Superior temporal gyrus (tissue), 1 donor: Measurements from ENCODE around the gene PSMA4.
"Not testable (repeated sequence)": the region's sequence is repeated elsewhere in the genome, so short reads cannot be mapped to it uniquely, and the experiment has no call there.

ENCODE experiments used
- DNase-seq: peaks from one replicate; pipeline ENCODE4 v3.0.0-alpha.2; 2016; ENCODE audit errors: extremely low spot score

PSMA4 gene

DNA sequence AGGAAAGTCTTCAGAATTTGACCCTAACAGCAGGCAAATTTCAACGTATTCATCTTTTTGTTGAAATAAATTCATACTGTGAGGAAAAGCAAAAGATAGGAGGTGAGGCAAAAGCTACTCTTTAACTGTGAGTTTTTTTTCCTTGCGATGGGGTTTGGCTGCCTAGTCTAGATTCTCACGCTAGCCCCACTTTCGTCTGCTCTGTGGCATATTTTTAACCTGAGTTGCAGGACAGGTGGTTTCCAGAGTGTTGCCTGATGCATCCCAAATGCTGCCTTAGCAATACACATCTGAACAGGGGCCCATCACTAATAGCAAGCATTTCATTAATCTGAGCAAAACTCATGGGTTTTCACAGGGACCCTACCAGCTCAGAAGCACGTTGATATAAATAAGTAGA, 11.7 kb downstream of the PSMA4 start:
- no peak for DNase-seq

GRCh38 chr15:78552597-78552996, 12.4 kb downstream of the PSMA4 start:
- DNase-seq = no peak

DNA sequence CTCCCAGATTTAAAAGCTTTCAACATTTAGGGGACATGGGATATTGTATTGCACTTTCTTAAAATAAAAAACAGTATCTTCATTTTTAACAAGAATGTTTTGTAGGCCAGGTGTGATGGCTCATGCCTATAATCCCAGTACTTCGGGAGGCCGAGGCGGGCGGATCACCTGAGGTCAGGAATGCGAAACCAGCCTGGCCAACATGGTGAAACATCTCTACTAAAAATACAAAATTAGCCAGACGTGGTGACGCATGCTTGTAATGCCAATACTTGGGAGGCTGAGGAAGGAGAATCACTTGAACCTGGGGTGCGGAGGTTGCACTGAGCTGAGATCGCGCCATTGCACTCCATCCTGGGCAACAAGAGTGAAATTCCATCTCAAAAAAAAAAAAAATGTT, 20.0 kb downstream of the PSMA4 start:
- DNase-seq = not testable (repeated sequence)

- DNase-seq = no peak
Measured at GRCh38 chr15:78561490-78561889, 21.2 kb downstream of the PSMA4 start.

DNA sequence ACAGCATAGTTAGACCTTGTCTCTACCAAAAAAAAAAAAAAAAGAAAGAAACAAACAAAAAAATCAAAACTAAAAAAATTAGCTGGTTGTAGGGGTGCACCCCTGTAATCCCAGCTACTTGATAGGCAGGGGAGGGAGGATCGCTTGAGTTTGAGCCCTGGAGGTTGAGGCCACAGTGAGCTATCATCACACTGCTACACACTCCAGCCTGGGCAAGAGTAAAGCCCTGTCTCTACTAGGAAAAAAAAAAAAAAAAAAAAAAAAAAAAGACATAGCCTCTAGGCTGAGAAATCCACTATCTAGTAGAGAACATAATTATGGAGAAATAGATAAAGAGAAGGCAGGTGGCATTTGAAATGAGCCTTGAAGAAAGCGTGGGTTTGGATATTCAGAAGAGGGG, 22.8 kb downstream of the PSMA4 start:
- no peak for DNase-seq

GRCh38 chr15:78564743-78565096, 24.5 kb downstream of the PSMA4 start:
- no peak for DNase-seq

- no peak for DNase-seq
Measured at GRCh38 chr15:78565097-78565950, 25.1 kb downstream of the PSMA4 start, which contains the start of gene CHRNA5. Gene CHRNA5, plus strand, starts transcription at chr15:78565520. Its CDS starts 200 bp downstream, at chr15:78565720.

DNA sequence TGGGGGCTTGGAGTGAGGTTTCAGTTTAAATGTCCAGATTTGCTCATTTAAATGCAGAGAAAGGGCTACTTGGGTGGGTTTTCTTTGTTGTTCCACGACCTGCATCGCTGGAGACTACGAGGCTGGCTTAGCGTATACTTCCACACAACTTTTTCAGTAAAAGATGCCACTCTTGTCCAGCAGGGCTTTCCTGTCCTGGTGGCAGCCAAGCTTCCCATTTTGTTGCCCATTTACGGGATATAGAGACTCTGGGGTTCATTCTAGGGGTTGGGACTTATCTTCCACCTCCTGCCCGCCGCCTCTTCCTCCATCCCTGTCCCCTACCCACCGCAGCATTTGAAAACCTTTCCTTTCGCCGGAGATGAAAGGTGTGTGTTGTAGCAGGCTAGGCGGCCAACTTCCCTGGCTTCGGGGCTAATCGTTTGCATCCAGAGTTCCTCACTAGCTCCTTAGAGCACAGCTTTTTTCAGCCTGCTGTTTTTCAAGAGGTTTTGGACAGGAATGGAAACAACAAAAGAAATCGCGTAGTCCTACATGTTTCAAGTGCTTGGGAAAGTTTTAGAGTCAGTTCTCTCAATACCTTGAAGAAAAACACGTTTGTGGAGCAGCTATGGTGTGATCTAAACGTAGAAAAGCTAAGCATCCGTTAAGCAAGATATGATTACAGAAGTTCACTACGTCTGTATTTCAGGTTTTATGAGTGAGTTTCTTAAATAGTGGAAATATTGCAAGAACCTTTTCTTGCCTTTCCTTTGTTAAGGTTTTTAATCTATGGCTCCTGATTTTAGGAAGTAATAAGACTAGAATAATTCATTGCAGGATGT, 25.9 kb downstream of the PSMA4 start:
- no peak for DNase-seq

- no peak for DNase-seq
Measured at GRCh38 chr15:78567531-78567930, 27.3 kb downstream of the PSMA4 start.

DNA sequence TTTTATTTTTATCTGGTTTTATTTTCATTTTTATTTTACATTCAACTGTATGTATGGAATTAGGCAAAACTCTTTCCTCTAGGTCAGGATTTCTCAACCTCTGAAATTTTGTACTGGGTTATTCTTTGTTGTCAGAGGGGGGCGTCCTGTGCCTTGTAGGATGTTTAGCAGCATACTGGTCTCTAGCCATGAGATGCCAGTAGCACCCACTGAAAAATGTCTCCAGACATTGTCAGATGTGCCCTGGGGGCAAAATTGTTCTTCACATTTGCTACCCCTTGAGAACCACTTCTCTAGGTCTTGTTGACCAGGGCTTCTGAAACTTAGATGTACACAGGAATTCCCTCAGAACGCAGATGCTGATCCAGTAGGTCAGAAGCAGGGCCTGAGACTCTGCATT, 30.5 kb downstream of the PSMA4 start:
- DNase-seq = no peak

GRCh38 chr15:78571382-78571781, 31.1 kb downstream of the PSMA4 start:
- no peak for DNase-seq

DNA sequence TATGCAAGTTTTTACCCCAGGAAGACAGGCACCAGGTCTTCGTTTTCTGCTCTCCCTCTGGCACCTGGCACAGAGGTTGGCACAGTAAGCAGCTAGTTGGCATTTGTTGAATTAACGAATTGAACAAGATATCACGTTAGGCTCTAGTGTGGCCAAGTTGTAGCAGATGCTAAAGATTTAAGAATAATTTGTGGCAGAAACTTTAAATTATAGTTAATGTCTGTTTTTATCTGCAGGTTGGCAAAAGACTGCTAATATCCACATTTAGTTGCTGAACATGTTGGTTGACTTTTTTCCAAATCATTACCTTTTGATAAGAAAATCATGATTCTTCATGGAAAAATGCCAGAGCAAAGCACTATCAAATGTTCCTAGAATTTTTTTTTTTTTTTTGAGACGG, 33.2 kb downstream of the PSMA4 start:
- DNase-seq = no peak

DNA sequence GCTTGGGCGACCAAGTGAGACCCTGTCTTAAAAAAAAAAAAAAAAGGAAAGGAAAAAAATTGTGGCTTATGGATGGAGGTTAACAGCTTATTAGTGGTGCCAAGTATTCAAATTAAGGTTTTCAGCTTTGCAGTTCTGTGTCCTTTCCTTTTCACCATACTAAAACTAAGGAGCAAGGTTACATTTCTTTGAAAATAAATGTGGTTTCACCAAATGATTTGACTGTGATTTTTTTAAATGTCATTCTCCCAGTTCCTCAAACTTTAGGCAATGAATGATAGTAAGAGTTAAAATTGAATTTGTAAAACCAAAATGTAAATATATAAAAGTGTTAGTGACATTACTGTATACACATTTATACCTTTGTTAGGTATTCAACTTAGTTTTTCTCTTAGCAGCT, 34.7 kb downstream of the PSMA4 start:
- no peak for DNase-seq

GRCh38 chr15:78597583-78597982, 57.3 kb downstream of the PSMA4 start:
- DNase-seq = no peak

DNA sequence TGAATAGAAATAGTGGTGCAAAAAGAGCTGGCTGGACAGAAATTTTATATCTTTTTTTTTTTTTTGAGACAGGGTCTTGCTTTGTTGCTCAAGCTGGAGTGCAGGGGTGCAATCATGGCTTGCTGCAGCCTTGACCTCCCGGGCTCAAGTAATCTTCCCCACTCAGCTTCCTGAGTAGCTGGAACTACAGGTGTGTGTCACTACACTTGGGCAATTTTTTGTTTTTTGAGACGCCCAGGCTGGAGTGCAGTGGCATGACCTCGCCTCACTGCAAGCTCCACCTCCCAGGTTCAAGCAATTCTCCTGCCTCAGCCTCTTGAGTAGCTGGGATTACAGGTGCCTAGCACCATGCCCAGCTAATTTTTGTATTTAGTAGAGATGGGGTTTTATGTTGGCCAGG, 58.1 kb downstream of the PSMA4 start:
- DNase-seq = no peak

DNA sequence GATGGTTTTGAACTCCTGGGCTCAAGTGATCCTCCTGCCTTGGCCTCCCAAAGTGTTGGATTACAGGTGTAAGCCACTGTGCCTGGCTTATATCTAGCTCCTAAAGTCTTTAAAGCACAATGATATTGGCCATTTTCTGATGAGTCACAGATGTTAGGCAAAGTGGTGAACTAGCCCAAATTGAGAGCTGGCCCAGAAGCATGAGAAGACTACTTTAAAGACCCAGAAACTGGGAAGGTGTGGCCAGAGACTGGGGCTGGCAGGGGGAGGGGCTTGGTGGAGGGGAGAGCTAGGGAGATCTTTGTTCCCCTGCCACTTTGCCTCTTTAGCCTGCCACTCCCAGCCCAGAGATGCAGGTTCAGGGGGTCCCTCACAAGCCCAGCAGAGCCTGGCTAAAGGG, 58.9 kb downstream of the PSMA4 start:
- no peak for DNase-seq
